GM18499 (cell line): ENCODE data around the gene MYOM3.

Source experiments
- ATAC-seq: cut with Tn5 transposase; IDR thresholded peaks from one replicate; pipeline ENCODE4 v1.9.1; 2021; ENCODE audit warnings: moderate number of reproducible peaks; ENCODE audit not compliant: insufficient read depth, unreplicated experiment

The MYOM3 gene

GRCh38 chr1:24111996-24112779 is at the start of gene MYOM3:
Gene MYOM3 (minus strand): TSS chr1:24112135. CDS start chr1:24108636, 3,499 bp downstream.
- no peak for ATAC-seq

- no peak for ATAC-seq
These were observed 49.3 kb upstream of the MYOM3 start for GRCh38 chr1:24161270-24161669.

GRCh38 chr1:24159366-24159765 is 47.4 kb upstream of the MYOM3 start:
- ATAC-seq: no peak

- no peak for ATAC-seq
These were observed 46.1 kb upstream of the MYOM3 start for GRCh38 chr1:24157918-24158481.

GRCh38 chr1:24156542-24157260 is 44.8 kb upstream of the MYOM3 start:
- ATAC-seq: no peak

GRCh38 chr1:24155011-24155782 is 43.3 kb upstream of the MYOM3 start:
- ATAC-seq: no peak

- no peak for ATAC-seq
These were observed 42.3 kb upstream of the MYOM3 start for GRCh38 chr1:24154215-24154614.

- ATAC-seq: no peak
These were observed 40.9 kb upstream of the MYOM3 start for GRCh38 chr1:24152631-24153494.

- no peak for ATAC-seq
These were observed 39.2 kb upstream of the MYOM3 start for GRCh38 chr1:24151175-24151533.

GRCh38 chr1:24150234-24151174 is 38.6 kb upstream of the MYOM3 start:
- ATAC-seq: no peak

- no peak for ATAC-seq
These were observed 37.9 kb upstream of the MYOM3 start for GRCh38 chr1:24149866-24150233.

GRCh38 chr1:24147816-24148215 is 35.9 kb upstream of the MYOM3 start:
- ATAC-seq: no peak

GRCh38 chr1:24147194-24147593 is 35.3 kb upstream of the MYOM3 start:
- no peak for ATAC-seq

GRCh38 chr1:24142546-24143534 is 30.9 kb upstream of the MYOM3 start, which contains the start of gene IL22RA1:
Gene IL22RA1 (minus strand): TSS chr1:24143140. CDS start chr1:24143082, 58 bp downstream.
- no peak for ATAC-seq

- no peak for ATAC-seq
These were observed 29.5 kb upstream of the MYOM3 start for GRCh38 chr1:24141311-24141997.

- ATAC-seq: no peak
These were observed 28.8 kb upstream of the MYOM3 start for GRCh38 chr1:24140741-24141181.
